Neuronal stem cell (in vitro differentiated cells): Measurements from ENCODE around the gene CRYBB3. TPM values are rescaled to one million over a fixed set of nuclear protein-coding genes. Genes with fewer than 3 reads are reported as not detected.
"Not testable (repeated sequence)": the region's sequence is repeated elsewhere in the genome, so short reads cannot be mapped to it uniquely, and the experiment has no call there.

Experiments
- DNase-seq: peaks from one replicate; pipeline ENCODE4 v3.0.0-alpha.2; 2013; ENCODE audit warnings: low spot score
- H2AFZ ChIP-seq: one replicate; pipeline ENCODE4 v1.6.1; 2013; ENCODE audit warnings: mild to moderate bottlenecking, low read length, inconsistent platforms
- H2AK5ac ChIP-seq: 2 replicates; pipeline ENCODE4 v1.6.1; 2013; ENCODE audit warnings: low read depth, mild to moderate bottlenecking, inconsistent platforms, low read length, moderate library complexity, mixed read lengths
- H2BK120ac ChIP-seq: 2 replicates; pipeline ENCODE4 v1.6.1; 2013; ENCODE audit warnings: low read depth, mild to moderate bottlenecking, inconsistent platforms, low read length, moderate library complexity, mixed read lengths
- H2BK12ac ChIP-seq: one replicate; pipeline ENCODE4 v1.6.1; 2013; ENCODE audit warnings: low read length, inconsistent platforms
- H2BK15ac ChIP-seq: 2 replicates; pipeline ENCODE4 v1.6.1; 2013; ENCODE audit warnings: mild to moderate bottlenecking, low read length, inconsistent platforms, mixed read lengths
- H2BK5ac ChIP-seq: one replicate; pipeline ENCODE4 v1.6.1; 2013; ENCODE audit warnings: inconsistent platforms, mild to moderate bottlenecking, low read length, moderate library complexity
- H3K14ac ChIP-seq: one replicate; pipeline ENCODE4 v1.6.1; 2013; ENCODE audit warnings: low read length, inconsistent platforms
- H3K18ac ChIP-seq: 2 replicates; pipeline ENCODE4 v1.6.1; 2013; ENCODE audit warnings: low read length, inconsistent platforms
- H3K23ac ChIP-seq: 2 replicates; pipeline ENCODE4 v1.6.1; 2013; ENCODE audit warnings: low read depth, mild to moderate bottlenecking, mixed read lengths, low read length, inconsistent platforms; ENCODE audit not compliant: poor library complexity
- H3K27ac ChIP-seq: replicated peaks from 3 replicates; pipeline ENCODE4 v1.5.1; 2013; ENCODE audit warnings: low read length, inconsistent platforms
- H3K27me3 ChIP-seq, 3 experiments: 2 replicates each; pipeline ENCODE4 v1.6.1; 2013; ENCODE audit warnings: low read length in 3 of 3, mild to moderate bottlenecking in 2 of 3, inconsistent platforms in 1 of 3, low read depth in 1 of 3, mixed read lengths in 1 of 3, moderate library complexity in 1 of 3; ENCODE audit not compliant: control insufficient read depth in 3 of 3, insufficient read depth in 3 of 3
- H3K36me3 ChIP-seq, 2 donors: replicated peaks in 1 of 2; 2 replicates each; pipeline ENCODE4 v1.6.1; 2013; ENCODE audit warnings: low read length in 2 of 2; ENCODE audit not compliant: control insufficient read depth in 2 of 2, insufficient read depth in 2 of 2
- H3K4ac ChIP-seq: 2 replicates; pipeline ENCODE4 v1.6.1; 2013; ENCODE audit warnings: inconsistent platforms, mild to moderate bottlenecking, low read length, moderate library complexity
- H3K4me1 ChIP-seq, 2 donors: 1 replicate in 1 of 2; 2 replicates in 1 of 2; pipeline ENCODE4 v1.6.1; 2013; ENCODE audit warnings: low read length in 2 of 2, low read depth in 1 of 2; ENCODE audit not compliant: control insufficient read depth in 2 of 2, insufficient read depth in 1 of 2
- H3K4me2 ChIP-seq: one replicate; pipeline ENCODE4 v1.6.1; 2013; ENCODE audit warnings: mild to moderate bottlenecking, low read length, inconsistent platforms; ENCODE audit not compliant: insufficient read depth, poor library complexity, severe bottlenecking
- H3K4me3 ChIP-seq, 2 donors: 2 replicates each; pipeline ENCODE4 v1.5.1; 2013; ENCODE audit warnings: low read length in 2 of 2, mild to moderate bottlenecking in 2 of 2, inconsistent platforms in 1 of 2, moderate library complexity in 1 of 2
- H3K79me1 ChIP-seq: one replicate; pipeline ENCODE4 v1.6.1; 2013; ENCODE audit warnings: low read depth, mild to moderate bottlenecking, inconsistent platforms, low read length, moderate library complexity
- H3K9ac ChIP-seq: one replicate; pipeline ENCODE4 v1.6.1; 2013; ENCODE audit warnings: mild to moderate bottlenecking, low read depth, low read length, inconsistent platforms; ENCODE audit not compliant: poor library complexity
- H3K9me3 ChIP-seq, 2 donors: replicated peaks in 1 of 2; 2 replicates each; pipeline versions ENCODE3 to v1.6.1; 2013; ENCODE audit warnings: low read length in 2 of 2, mild to moderate bottlenecking in 2 of 2, inconsistent platforms in 1 of 2, low read depth in 1 of 2, mixed read lengths in 1 of 2, moderate library complexity in 1 of 2; ENCODE audit not compliant: control insufficient read depth in 2 of 2, insufficient read depth in 1 of 2
- H4K8ac ChIP-seq: one replicate; pipeline ENCODE4 v1.6.1; 2013; ENCODE audit warnings: low read depth, mild to moderate bottlenecking, inconsistent platforms, low read length, moderate library complexity
- H4K91ac ChIP-seq: one replicate; pipeline ENCODE4 v1.6.1; 2013; ENCODE audit warnings: low read length, low read depth, mild to moderate bottlenecking, inconsistent platforms; ENCODE audit not compliant: poor library complexity
- WGBS, 2 donors: extraction: QIAGEN DNeasy Blood & Tissue Kit; methylation state at CpG; one replicate each; pipeline ENCODE4 v1.1.7; 2013; ENCODE audit warnings: missing lambda C conversion rate in 2 of 2, mixed read lengths in 1 of 2; ENCODE audit not compliant: insufficient read length in 2 of 2, insufficient replicate concordance in 1 of 2; ENCODE audit errors: extremely low coverage in 2 of 2; 5-methylcytosine and 5-hydroxymethylcytosine counted together
- small RNA-seq: library from polyadenylated mRNA; stranded (forward); fragments of <200 nt; extraction: miRNeasy Mini kit (QIAGEN cat#:217004); gene quantifications from one replicate; pipeline ENCODE3, GENCODE V24; 2013; ENCODE audit not compliant: insufficient read depth

The CRYBB3 gene

DNA sequence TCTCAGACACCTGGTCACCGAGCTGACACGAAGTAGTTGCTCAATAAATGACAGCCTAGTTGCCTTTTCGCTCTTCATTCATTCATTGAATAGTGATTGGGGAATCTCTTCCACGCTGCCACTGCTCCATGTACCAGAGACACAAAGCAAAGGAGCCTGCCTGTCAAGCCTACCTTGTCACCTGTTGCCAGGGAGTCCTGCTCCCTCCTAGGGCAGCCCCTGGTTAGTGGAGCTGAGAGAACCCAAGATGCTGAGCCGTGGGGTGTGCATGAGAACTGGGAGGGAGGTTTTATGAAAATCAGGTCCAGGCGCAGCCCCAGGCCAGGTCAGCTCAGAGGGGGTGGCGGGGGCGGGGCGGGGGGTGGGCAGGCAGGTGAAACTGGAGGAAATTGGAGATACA lies 38.4 kb downstream of the CRYBB3 start:
- not testable (repeated sequence) for H2BK12ac ChIP-seq, H4K91ac ChIP-seq, H3K4me2 ChIP-seq, H4K8ac ChIP-seq, H3K4ac ChIP-seq, H3K23ac ChIP-seq, H2BK15ac ChIP-seq, H2AFZ ChIP-seq, H3K27ac ChIP-seq, H3K36me3 ChIP-seq, H3K18ac ChIP-seq, H2AK5ac ChIP-seq, H3K9ac ChIP-seq, H3K4me1 ChIP-seq, H2BK120ac ChIP-seq, H2BK5ac ChIP-seq, H3K79me1 ChIP-seq, H3K9me3 ChIP-seq, H3K4me3 ChIP-seq, H3K14ac ChIP-seq, DNase-seq
- WGBS, 2 donors = no CpG with 5 or more reads among the region's 9 CpGs
- peaks cover 0 to 13% (median 0%) of the 10 kb centered on the region in 3 experiments for H3K27me3 ChIP-seq

GRCh38 chr22:25255169-25255568 lies 55.5 kb downstream of the CRYBB3 start:
- H3K27me3 ChIP-seq, H4K91ac ChIP-seq, H3K27ac ChIP-seq, H2AFZ ChIP-seq, H2BK15ac ChIP-seq, H2BK120ac ChIP-seq, H4K8ac ChIP-seq, H3K4me3 ChIP-seq, H3K14ac ChIP-seq, H3K18ac ChIP-seq, H2AK5ac ChIP-seq, H3K23ac ChIP-seq, H2BK5ac ChIP-seq, H3K79me1 ChIP-seq, H3K4ac ChIP-seq, DNase-seq, H3K9ac ChIP-seq, H3K9me3 ChIP-seq, H3K4me1 ChIP-seq, H3K36me3 ChIP-seq, H2BK12ac ChIP-seq, H3K4me2 ChIP-seq: not testable (repeated sequence)
- WGBS, 2 donors = no CpG with 5 or more reads among the region's 1 CpG

Small RNA genes lying within 50 kb of the gene (small RNA-seq; reads per million reads assigned to genes)
- gene Z99916.2 = not detected
